Measurements from ENCODE around the gene KCNQ1OT1.

KCNQ1OT1 gene

GRCh38 chr11:2673250-2673610, 26.6 kb downstream of the KCNQ1OT1 start:
- TF ChIP-seq GATA1 (IDR thresholded peaks at IDR 0.05; ENCODE audit: low read depth, low read length) (no peak), POLR2A (IDR thresholded peaks at IDR 0.05; ENCODE audit: low read length) (no peak)
- DNase-seq, result no peak

GRCh38 chr11:2672553-2673249, 27.1 kb downstream of the KCNQ1OT1 start:
- no peak for TF ChIP-seq GATA1 (IDR thresholded peaks at IDR 0.05; ENCODE audit: low read depth, low read length)
- TF ChIP-seq POLR2A (IDR thresholded peaks at IDR 0.05; ENCODE audit: low read length), result no peak
- DNase-seq, result no peak

GRCh38 chr11:2671748-2672147, 28.0 kb downstream of the KCNQ1OT1 start:
- DNase-seq, result no peak
- TF ChIP-seq GATA1 (IDR thresholded peaks at IDR 0.05; ENCODE audit: low read depth, low read length), result no peak
- no peak for TF ChIP-seq POLR2A (IDR thresholded peaks at IDR 0.05; ENCODE audit: low read length)

GRCh38 chr11:2670541-2671100, 29.2 kb downstream of the KCNQ1OT1 start:
- TF ChIP-seq POLR2A (IDR thresholded peaks at IDR 0.05; ENCODE audit: low read length) (no peak), GATA1 (IDR thresholded peaks at IDR 0.05; ENCODE audit: low read depth, low read length) (no peak)
- DNase-seq, result no peak

GRCh38 chr11:2669634-2670469, 29.9 kb downstream of the KCNQ1OT1 start:
- TF ChIP-seq POLR2A (IDR thresholded peaks at IDR 0.05; ENCODE audit: low read length), result no peak
- TF ChIP-seq GATA1 (IDR thresholded peaks at IDR 0.05; ENCODE audit: low read depth, low read length), result no peak
- DNase-seq, result no peak

- DNase-seq, result no peak
- no peak for TF ChIP-seq GATA1 (IDR thresholded peaks at IDR 0.05; ENCODE audit: low read depth, low read length)
- TF ChIP-seq POLR2A (IDR thresholded peaks at IDR 0.05; ENCODE audit: low read length), result no peak
Observed at GRCh38 chr11:2668876-2669275, 30.9 kb downstream of the KCNQ1OT1 start.

- TF ChIP-seq GATA1 (IDR thresholded peaks at IDR 0.05; ENCODE audit: low read depth, low read length) (no peak), POLR2A (IDR thresholded peaks at IDR 0.05; ENCODE audit: low read length) (no peak)
- no peak for DNase-seq
Observed at GRCh38 chr11:2667940-2668339, 31.9 kb downstream of the KCNQ1OT1 start.

GRCh38 chr11:2666828-2667570, 32.8 kb downstream of the KCNQ1OT1 start:
- DNase-seq, result no peak
- TF ChIP-seq POLR2A (IDR thresholded peaks at IDR 0.05; ENCODE audit: low read length), result no peak
- TF ChIP-seq GATA1 (IDR thresholded peaks at IDR 0.05; ENCODE audit: low read depth, low read length), result no peak

- no peak for TF ChIP-seq POLR2A (IDR thresholded peaks at IDR 0.05; ENCODE audit: low read length)
- no peak for TF ChIP-seq GATA1 (IDR thresholded peaks at IDR 0.05; ENCODE audit: low read depth, low read length)
Observed at GRCh38 chr11:2666401-2666741, 33.4 kb downstream of the KCNQ1OT1 start.

GRCh38 chr11:2665526-2666400, 34.0 kb downstream of the KCNQ1OT1 start:
- no peak for DNase-seq
- TF ChIP-seq GATA1 (IDR thresholded peaks at IDR 0.05; ENCODE audit: low read depth, low read length) (no peak), POLR2A (IDR thresholded peaks at IDR 0.05; ENCODE audit: low read length) (no peak)

More at GRCh38 chr11:2666401-2666741, 33.4 kb downstream of the KCNQ1OT1 start:
- DNase-seq, result no peak

- DNase-seq, result no peak
- TF ChIP-seq POLR2A (IDR thresholded peaks at IDR 0.05; ENCODE audit: low read length) (no peak), GATA1 (IDR thresholded peaks at IDR 0.05; ENCODE audit: low read depth, low read length) (no peak)
Observed at GRCh38 chr11:2664791-2665525, 34.8 kb downstream of the KCNQ1OT1 start.

GRCh38 chr11:2664376-2664775, 35.4 kb downstream of the KCNQ1OT1 start:
- no peak for DNase-seq
- no peak for TF ChIP-seq POLR2A (IDR thresholded peaks at IDR 0.05; ENCODE audit: low read length)
- no peak for TF ChIP-seq GATA1 (IDR thresholded peaks at IDR 0.05; ENCODE audit: low read depth, low read length)

Data from erythroblast (primary cell).